Peyer's patch (tissue), 4 donors: ENCODE data around the gene MYLK4.

Experiments used
- CTCF ChIP-seq, 6 experiments: fragments of 450-650 bp in 4 of 6; fragments of 200-600 bp in 2 of 6; sonication (generic) in 1 of 6; IDR thresholded peaks; one replicate each; pipeline ENCODE4 v1.5.1; 2017 to 2019; ENCODE audit warnings: antibody characterized with exemption in 6 of 6, mild to moderate bottlenecking in 3 of 6, moderate library complexity in 1 of 6
- POLR2A ChIP-seq, 2 donors: fragments of 450-650 bp; IDR thresholded peaks; one replicate each; pipeline ENCODE4 v1.5.1; 2017; ENCODE audit warnings: antibody characterized with exemption in 2 of 2, mild to moderate bottlenecking in 2 of 2, moderate library complexity in 2 of 2

- TF ChIP-seq CTCF (IDR thresholded peaks at IDR 0.05): no peak
- TF ChIP-seq POLR2A (IDR thresholded peaks at IDR 0.05): no peak
Measured at GRCh38 chr6:2765896-2766766, 15.4 kb upstream of the MYLK4 start.
